BJ (cell line): Measurements from ENCODE around the gene RSAD1. TPM values are rescaled to one million over a fixed set of nuclear protein-coding genes. Genes with fewer than 3 reads are reported as not detected.
A peak's percentile ranks its signal among the peaks of the same experiment; 100 is the strongest.
"Not testable (repeated sequence)": the region's sequence is repeated elsewhere in the genome, so short reads cannot be mapped to it uniquely, and the experiment has no call there.

Experiments
- CTCF ChIA-PET: fragments of 350-600 bp; formaldehyde crosslinking; extraction: SDS; loops from one replicate; lab custom pipeline; 2021; ENCODE audit warnings: antibody characterized with exemption, inconsistent platforms; lab: Yijun Ruan, JAX
- POLR2A ChIA-PET: fragments of 300-600 bp; sonication (Branson Sonifier 250); formaldehyde crosslinking; extraction: SDS; loops from one replicate; lab custom pipeline; 2021; ENCODE audit warnings: antibody characterized with exemption; lab: Charles Lee
- DNase-seq: peaks from one replicate; pipeline ENCODE4 v3.0.0-alpha.2; 2011; ENCODE audit warnings: low read depth
- H3K27me3 ChIP-seq: 2 replicates; pipeline ENCODE4 v1.6.0; 2011; ENCODE audit warnings: low read length; ENCODE audit not compliant: control insufficient read depth, insufficient read depth
- H3K36me3 ChIP-seq: 2 replicates; pipeline ENCODE4 v1.5.1; 2011; ENCODE audit warnings: low read length; ENCODE audit not compliant: control insufficient read depth, insufficient read depth
- H3K4me3 ChIP-seq: 2 replicates; pipeline ENCODE4 v1.5.1; 2011; ENCODE audit warnings: low read depth, mild to moderate bottlenecking, control low read depth, low read length
- CTCF ChIP-seq: IDR thresholded peaks from 2 replicates; pipeline ENCODE4 v1.5.1; 2011; ENCODE audit warnings: low read depth, mild to moderate bottlenecking, control low read depth, inconsistent platforms, low read length, moderate library complexity; ENCODE audit not compliant: insufficient read depth
- polyA plus RNA-seq: library from polyadenylated mRNA; depleted of rRNA; stranded (reverse); fragments of >200 nt; gene quantifications from 2 replicates; pipeline ENCODE4 v1.2.3, GENCODE V29; 2011

The RSAD1 gene
- polyA plus RNA-seq, 1 experiment: 22.6 TPM

- ChIA-PET CTCF (interaction anchor here (0.9 to 1.3 kb wide), 2 partner anchors 8 to 35 kb away, joined by 3 to 4 read pairs; partner anchors contain the start of gene RSAD1), POLR2A (interaction anchor here (0.6 kb wide), 1 partner anchor 13 kb away, joined by 4 read pairs; no protein-coding TSS in a partner anchor)
- Histone ChIP-seq H3K27me3 (peaks cover 20% of the 10 kb centered on the region), H3K36me3 (no peaks in the 10 kb centered on the region; the same call in 1 of the 2 replicates), H3K4me3 (no peak overlapping the region)
- no peak for DNase-seq
- TF ChIP-seq CTCF: no peak
Measured at GRCh38 chr17:50471009-50471905, 7.4 kb upstream of the RSAD1 start.

GRCh38 chr17:50472286-50472685, 6.4 kb upstream of the RSAD1 start:
- POLR2A ChIA-PET: no interaction called here
- H3K27me3 ChIP-seq: peaks cover 17% of the 10 kb centered on the region
- CTCF ChIA-PET: interaction anchor here (0.6 to 1.6 kb wide), 5 partner anchors 18 to 75 kb away, joined by 3 to 5 read pairs (median 4); partner anchors contain the start of gene LRRC59
- no peaks in the 10 kb centered on the region; the same call in 1 of the 2 replicates for H3K36me3 ChIP-seq
- H3K4me3 ChIP-seq: no peak overlapping the region
- no peak for DNase-seq
- no peak for TF ChIP-seq CTCF

- DNase-seq, H3K4me3 ChIP-seq, H3K36me3 ChIP-seq, POLR2A ChIA-PET: not testable (repeated sequence)
- CTCF ChIA-PET: interaction anchor here (0.6 to 1.6 kb wide), 5 partner anchors 18 to 75 kb away, joined by 3 to 5 read pairs (median 4); partner anchors contain the start of gene LRRC59
- peak; percentile 36; the same call in 1 of the 2 replicates for TF ChIP-seq CTCF
- peaks cover 13% of the 10 kb centered on the region for H3K27me3 ChIP-seq
Measured at GRCh38 chr17:50472761-50473161, 5.9 kb upstream of the RSAD1 start.

DNA sequence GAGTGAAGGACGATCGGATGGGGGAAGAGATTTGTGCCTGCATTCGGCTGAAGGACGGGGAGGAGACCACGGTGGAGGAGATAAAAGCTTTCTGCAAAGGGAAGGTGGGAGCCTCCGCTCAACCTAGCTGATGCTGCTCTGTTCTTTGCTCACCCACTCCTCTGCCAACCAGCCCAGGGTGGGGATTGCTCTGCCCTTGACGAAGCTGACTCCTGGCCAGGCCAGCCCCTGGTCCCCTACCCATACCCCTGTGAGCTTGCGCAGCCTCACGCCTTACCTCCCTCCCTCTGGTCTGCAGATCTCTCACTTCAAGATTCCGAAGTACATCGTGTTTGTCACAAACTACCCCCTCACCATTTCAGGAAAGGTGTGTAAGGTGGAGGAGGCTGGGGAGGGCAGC, 4.8 kb upstream of the RSAD1 start:
- Histone ChIP-seq H3K4me3 (no peak overlapping the region), H3K27me3 (peaks cover 4% of the 10 kb centered on the region; the same call in 1 of the 2 replicates), H3K36me3 (no peaks in the 10 kb centered on the region; the same call in 1 of the 2 replicates)
- CTCF ChIA-PET: interaction anchor here (2.0 kb wide), 1 partner anchor 9 kb away, joined by 5 read pairs; no protein-coding TSS in a partner anchor
- TF ChIP-seq CTCF: no peak
- POLR2A ChIA-PET: no interaction called here
- DNase-seq: no peak

- H3K36me3 ChIP-seq: no peaks in the 10 kb centered on the region; the same call in 1 of the 2 replicates
- no peak overlapping the region for H3K4me3 ChIP-seq
- no peak for DNase-seq
- CTCF ChIA-PET: interaction anchor here (2.0 kb wide), 1 partner anchor 9 kb away, joined by 5 read pairs; no protein-coding TSS in a partner anchor
- no peak for TF ChIP-seq CTCF
- POLR2A ChIA-PET: no interaction called here
- peaks cover 2% of the 10 kb centered on the region; the same call in 1 of the 2 replicates for H3K27me3 ChIP-seq
Measured at GRCh38 chr17:50474523-50474922, 4.1 kb upstream of the RSAD1 start.
